GM18873 (cell line): ENCODE results near the gene TMEM38B.
"Not testable (repeated sequence)": the region's sequence is repeated elsewhere in the genome, so short reads cannot be mapped to it uniquely, and the experiment has no call there.

Experiments
- ATAC-seq: cut with Tn5 transposase; IDR thresholded peaks from one replicate; pipeline ENCODE4 v1.9.1; 2021; ENCODE audit warnings: mild to moderate bottlenecking, moderate library complexity, moderate number of reproducible peaks; ENCODE audit not compliant: unreplicated experiment, low FRiP score

The TMEM38B gene

DNA sequence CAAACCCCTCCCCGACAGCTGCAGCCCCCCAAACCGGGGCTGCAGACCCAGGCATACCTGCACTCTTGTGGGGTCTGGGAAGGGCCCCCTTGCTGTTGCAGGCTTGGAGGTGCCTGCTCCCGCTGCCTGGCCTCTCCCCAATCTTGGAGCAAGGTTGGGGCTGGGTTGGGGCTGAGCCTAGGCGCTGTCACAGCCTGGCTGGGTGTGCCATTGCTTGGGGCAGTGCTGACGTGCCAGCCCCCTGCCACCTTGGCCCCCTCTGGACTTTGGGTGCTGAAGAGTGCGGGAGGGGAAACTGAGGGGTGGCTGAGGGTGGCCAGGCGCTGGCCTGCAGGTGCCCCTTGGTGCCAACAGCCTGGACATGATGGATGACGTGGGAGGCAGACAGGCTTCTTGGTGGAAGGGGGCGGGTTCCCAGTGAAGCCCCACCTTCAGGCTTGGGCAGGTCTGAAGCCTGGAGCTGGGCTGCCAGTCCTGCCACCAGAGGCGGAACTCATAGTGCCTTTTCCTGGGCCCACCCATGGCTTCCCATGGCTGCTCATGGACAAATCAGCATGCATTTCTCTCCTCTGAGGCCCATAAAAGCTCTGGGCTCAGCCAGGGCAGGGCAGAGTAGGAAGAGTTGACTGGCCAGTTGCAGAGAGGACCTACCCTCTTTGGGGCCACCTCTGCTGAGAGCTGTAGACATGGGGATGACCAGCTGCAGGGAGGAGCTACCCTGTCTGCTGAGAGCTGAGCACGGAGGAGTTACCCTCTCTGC is 19.1 kb downstream of the TMEM38B start:
- no peak for ATAC-seq

DNA sequence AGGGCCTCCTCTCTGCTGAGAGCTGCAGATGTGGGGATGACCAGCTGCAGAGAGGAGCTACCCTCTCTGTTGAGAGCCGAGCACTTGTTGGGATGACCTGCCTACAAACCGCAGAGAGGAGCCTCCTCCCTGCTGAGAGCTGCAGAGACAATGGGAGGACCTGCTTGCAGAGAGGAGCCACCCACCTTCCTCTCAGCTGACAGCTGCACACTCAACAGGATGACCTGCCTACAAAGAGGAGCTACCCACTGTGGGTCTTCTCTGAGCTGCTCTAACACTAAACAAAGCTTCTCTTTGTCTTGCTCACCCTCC is 19.6 kb downstream of the TMEM38B start:
- no peak for ATAC-seq

DNA sequence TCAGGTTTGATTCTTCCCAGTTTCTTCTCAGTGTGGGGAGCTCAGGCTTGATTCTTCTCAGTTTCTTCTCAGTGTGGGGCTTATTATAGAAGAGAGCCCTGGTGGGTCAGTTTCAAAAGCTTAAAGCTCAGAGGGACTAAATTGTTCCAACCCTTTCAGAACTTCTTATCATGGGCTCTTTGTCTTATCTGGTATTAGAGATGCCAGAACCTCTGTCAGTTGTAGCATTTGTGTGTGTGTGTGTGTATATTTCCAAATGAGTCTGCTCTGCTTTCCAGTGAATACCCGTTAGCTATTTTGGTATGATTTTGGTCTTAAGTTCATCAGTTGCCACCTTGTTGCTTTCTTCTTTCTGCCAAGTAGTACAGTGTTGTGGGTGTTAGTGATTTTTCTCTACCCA is 21.8 kb downstream of the TMEM38B start:
- no peak for ATAC-seq

- no peak for ATAC-seq
These were observed 27.8 kb downstream of the TMEM38B start for GRCh38 chr9:105722099-105722498.

- ATAC-seq, result no peak
These were observed 31.0 kb downstream of the TMEM38B start for GRCh38 chr9:105725370-105725769.

DNA sequence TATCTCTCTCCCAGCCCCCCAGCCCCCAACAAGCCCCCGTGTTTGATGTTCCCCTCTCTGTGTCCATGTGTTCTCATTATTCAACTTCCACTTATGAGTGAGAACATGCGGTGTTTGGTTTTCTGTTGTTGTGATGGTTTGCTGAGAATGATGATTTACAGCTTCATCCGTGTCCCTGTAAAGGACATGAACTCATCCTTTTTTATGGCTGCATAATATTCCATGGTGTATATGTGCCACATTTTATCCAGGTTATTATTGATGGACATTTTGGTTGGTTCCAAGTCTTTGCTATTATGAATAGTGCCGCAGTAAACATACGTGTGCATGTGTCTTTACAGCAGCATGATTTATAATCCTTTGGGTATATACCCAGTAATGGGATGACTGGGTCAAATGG is 33.9 kb downstream of the TMEM38B start:
- ATAC-seq, result not testable (repeated sequence)

DNA sequence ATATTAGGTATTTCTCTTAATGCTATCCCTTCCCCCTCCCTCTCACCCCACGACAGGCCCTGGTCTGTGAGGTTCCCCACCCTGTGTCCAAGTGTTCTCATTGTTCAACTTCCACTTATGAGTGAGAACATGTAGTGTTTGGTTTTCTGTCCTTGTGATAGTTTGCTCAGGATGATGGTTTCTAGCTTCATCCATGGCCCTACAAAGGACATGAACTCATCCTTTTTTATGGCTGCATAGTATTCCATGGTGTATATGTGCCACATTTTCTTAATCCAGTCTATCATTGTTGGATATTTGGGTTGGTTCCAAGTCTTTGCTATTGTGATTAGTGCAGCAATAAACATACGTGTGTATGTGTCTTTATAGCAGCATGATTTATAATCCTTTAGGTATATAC is 37.1 kb downstream of the TMEM38B start:
- not testable (repeated sequence) for ATAC-seq

DNA sequence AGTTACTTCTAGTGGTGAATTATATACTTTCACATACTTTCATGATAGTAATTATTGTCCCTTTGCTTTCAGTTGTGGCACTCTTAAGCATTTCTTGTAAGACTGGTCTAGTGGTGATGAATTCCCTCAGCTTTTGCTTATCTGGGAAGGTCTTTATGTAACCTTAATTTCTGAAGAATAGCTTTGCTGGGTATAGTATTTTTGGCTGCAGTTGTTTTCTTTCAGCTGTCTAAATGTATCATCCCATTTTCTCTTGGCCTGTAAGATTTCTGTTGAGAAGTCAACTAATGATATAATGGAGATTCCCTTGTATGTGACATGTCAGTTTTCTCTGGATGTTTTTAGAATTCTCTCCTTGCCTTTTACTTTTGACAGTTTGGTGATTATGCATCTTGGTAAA is 41.0 kb downstream of the TMEM38B start:
- ATAC-seq, result no peak

GRCh38 chr9:105737205-105737604 is 42.9 kb downstream of the TMEM38B start:
- no peak for ATAC-seq

DNA sequence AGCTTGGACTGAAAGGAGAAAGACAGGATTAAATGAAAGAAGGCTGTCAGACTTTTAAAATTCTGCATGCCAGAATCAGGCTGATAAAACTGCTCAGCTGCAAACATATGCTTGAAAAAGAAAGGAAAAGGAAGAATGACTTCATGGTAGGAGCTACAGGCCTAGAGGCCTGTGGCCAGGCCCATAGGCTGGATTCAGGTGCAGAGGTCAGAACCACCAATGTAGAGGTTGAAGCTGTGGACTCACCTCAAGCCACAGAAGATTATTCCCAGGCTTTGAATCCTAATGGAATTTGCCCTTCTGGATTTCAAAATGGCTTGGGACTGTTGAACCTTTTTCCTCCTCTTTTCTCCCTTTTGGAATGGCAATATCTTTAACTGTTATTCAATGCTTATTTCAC is 47.7 kb downstream of the TMEM38B start:
- ATAC-seq, result no peak

- not testable (repeated sequence) for ATAC-seq
These were observed 53.0 kb downstream of the TMEM38B start for GRCh38 chr9:105747325-105747724.

GRCh38 chr9:105751761-105752160 is 57.4 kb downstream of the TMEM38B start:
- no peak for ATAC-seq

DNA sequence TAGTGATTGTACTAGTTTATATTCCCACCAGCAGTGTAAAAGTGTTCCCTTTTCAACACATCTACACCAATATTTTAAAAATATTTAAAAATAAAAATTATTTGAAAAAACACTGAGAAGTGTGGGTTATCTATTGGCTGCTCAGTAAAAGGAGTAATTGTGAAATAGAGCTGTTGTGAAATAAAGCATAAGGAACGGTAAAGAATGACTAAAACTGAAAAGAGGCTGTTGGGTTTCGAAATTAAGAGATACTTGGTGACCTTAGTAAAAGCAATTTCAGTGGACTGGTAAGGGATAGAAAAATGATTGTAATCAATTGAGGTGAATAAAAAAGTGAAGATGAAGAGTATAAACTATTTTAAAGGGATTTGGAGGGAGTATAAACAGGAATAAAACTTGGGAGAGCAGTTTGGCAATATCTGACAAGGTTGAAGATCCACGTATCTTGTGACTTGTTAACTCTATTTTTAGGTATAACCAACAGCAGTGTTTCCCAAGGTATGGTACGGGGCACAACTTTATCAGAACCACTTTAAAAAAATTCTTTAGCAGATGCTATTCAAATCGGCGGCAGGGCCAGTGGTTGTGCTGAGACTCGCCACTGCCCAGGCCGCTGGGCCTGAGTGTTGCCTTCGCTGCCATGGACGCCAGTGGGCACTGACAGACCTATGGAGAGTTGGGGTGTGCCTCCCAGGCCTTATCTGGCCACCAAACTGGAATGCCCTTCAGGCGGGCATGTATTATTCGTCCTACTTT is 63.3 kb downstream of the TMEM38B start:
- no peak for ATAC-seq

DNA sequence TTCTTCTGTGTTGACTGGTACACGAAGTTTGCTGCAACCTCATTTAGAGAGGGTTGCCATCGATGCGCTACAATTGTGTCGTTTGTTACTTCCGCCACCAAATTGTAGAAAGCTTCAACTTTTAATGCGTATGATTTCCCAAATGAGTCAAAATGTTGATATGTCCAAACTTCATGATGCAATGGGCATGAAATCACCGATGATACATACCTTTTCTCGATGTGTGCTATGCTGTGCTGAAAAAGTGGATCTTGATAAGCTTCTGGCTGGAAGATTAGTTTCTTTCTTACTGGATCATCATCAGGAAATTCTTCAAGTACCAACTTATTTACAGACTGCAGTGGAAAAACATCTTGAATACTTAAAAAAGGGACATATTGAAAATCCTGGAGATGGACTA is 65.7 kb downstream of the TMEM38B start:
- ATAC-seq, result no peak

GRCh38 chr9:105782561-105783494 is 88.5 kb downstream of the TMEM38B start:
- ATAC-seq, result not testable (repeated sequence)

DNA sequence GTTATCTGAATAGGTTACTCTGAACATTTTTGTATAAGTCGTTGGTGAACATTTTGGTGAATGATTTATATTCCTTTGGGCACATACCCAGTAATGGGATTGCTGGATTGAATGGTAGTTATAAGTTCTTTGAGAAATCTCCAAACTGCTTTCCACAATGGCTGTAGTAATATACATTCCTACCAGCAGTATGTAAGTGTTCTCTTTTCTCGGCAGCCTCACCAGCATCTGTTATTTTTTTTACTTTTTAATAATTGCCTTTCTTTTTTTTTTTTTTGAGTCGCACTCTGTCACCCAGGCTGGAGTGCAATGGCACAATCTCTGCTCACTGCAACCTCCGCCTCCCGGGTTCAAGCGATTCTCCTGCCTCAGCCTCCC is 89.1 kb downstream of the TMEM38B start:
- not testable (repeated sequence) for ATAC-seq

DNA sequence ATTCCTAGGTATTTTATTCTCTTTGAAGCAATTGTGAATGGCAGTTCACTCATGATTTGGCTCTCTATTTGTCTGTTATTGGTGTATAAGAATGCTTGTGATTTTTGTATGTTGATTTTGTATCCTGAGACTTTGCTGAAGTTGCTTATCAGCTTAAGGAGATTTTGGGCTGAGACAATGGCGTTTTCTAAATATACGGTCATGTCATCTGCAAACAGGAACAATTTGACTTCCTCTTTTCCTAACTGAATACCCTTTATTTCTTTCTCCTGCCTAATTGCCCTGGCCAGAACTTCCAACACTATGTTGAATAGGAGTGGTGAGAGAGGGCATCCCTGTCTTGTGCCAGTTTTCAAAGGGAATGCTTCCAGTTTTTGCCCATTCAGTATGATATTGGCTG is 92.5 kb downstream of the TMEM38B start:
- not testable (repeated sequence) for ATAC-seq

DNA sequence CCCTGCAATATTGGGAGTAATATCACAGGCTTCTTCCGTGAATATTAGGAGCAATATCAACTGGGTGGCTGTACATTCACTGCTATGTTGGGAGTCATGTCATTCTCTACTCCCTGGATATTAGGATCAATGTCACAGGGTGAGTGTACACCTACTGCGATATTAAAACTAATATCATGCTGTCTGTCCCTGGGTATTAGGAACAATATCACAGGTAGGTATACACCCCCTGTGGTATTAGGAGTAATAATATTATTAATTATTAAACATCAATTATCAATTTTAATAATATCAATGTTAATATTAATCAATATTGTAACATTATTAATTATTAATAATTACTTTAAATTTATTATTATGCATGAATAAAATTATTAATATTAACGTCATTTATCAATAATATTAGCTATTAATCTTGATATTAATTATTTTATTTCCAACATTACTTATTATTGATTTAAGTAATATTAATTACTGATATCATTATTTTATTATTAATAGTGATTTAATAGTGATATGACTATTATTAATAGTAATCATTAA is 121.9 kb downstream of the TMEM38B start:
- no peak for ATAC-seq

GRCh38 chr9:105816981-105817380 is 122.6 kb downstream of the TMEM38B start:
- no peak for ATAC-seq

GRCh38 chr9:105818903-105819302 is 124.6 kb downstream of the TMEM38B start:
- no peak for ATAC-seq

- no peak for ATAC-seq
These were observed 128.5 kb downstream of the TMEM38B start for GRCh38 chr9:105822814-105823213.
